ENCODE measurements around the gene ARHGEF16.
A peak's percentile ranks its signal among the peaks of the same experiment; 100 is the strongest.

ARHGEF16 gene

DNA sequence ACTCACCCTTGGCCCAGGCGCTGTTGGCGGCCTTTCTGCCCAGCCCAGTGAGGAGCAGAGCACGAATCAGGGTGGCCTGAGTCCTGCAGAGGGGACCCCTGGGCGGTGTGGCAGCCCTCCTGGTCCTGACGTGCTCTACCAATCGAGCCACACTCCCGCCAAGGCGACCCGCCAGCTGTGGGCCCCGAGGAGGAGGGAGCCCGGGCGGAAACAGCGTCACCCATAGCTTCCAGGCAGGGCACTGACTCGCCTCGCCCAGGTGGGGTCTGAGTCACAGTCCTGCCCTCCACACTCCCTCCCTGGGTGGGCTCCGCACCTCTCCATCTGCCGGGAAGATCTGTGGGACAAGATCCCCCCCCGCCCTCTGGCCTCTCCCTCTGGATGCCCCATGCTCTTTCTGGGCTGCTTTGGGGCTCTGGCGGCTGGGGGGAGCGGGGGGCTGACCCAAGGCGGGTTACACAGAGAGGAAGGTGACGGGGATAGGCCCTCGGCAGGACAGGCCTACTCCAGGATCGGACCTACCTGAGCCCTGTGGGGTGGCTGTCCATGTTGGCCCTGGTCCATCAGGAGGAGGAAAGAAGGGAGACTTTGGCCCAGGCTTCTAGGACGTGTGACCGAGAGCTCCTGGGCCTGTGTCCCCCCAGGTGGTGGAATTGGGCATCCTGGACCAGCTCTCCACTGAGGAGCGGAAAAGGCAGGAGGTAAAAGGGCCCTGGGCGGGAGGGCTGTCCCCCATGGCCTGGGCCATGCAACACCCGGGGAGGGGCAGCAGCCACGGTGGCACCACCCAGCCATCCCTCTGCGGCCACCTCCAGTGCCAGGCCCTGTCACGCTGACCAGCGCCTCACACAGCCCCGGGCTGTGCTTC is 14.0 kb downstream of the ARHGEF16 start:
- no peak for DNase-seq (ENCODE audit: low read depth)

DNA sequence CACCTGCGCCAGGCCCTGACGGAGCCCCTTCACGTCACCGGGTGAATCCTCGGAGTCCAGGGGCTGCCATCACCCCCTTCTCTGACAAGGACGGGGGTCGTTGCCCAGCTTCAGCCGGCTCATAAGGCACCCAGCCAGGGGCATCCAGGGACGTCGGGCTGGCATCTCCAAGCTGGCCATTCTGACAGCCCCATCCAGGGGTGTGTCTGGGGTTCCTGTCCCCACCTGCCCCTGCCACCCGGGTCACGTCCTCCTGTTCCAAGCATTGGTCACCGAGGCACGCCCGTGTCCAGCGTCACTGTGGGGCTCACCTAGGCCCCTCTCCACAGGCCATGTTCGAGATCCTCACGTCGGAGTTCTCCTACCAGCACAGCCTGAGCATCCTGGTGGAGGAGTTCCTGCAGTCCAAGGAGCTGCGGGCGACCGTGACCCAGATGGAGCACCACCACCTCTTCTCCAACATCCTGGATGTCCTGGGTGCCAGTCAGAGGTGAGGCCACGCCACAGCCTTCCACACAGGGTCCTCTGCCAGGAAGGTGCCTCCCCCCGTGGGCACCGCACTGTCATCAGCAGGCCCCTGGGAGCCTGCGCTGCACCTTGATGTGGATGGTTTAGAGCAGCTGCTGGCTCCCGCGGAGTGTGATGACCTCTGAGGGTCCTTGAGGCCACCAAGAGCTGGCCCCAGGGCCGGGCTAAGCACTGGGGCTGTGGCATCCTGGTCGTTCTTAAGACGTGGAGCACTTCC is 14.8 kb downstream of the ARHGEF16 start:
- no peak for DNase-seq (ENCODE audit: low read depth)

DNA sequence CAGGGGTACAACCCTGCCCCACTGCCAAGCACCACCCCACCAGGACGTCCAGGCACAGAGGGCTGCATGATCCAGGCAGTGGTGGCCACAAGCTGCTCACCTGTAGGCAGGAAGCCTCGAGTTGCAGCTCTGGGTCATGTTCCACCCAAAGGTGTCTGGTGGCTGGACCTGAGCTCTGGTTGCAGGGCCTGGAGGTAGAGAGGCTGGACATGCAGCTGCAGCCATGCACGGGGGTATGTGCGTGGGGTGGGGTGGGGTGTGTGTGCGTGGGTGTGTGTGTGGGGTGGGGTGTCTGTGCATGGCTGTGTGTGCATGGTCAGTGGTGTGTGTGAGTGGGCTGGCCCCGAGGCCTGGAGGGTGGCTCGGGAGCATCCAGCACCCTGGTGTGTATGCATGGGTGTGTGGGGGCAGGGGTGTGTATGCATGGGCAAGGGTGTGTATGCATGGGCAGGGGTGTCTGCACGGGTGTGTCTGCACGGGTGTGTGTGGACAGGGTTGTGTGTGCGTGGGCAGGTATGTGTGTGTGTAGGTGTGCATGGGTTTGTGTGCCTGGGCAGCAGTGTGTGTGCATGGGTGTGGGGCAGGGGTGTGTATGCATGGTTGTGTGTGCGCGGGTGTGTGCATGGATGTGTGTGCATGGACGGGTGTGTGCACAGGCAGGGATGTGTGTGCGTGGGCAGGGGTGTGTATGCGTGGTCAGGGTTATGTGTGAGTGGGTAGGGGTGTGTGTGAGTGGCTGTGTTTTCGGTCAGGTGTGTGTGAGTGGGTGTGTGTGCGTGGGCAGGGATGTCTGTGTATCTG is 15.6 kb downstream of the ARHGEF16 start:
- DNase-seq (ENCODE audit: low read depth) = no peak

DNA sequence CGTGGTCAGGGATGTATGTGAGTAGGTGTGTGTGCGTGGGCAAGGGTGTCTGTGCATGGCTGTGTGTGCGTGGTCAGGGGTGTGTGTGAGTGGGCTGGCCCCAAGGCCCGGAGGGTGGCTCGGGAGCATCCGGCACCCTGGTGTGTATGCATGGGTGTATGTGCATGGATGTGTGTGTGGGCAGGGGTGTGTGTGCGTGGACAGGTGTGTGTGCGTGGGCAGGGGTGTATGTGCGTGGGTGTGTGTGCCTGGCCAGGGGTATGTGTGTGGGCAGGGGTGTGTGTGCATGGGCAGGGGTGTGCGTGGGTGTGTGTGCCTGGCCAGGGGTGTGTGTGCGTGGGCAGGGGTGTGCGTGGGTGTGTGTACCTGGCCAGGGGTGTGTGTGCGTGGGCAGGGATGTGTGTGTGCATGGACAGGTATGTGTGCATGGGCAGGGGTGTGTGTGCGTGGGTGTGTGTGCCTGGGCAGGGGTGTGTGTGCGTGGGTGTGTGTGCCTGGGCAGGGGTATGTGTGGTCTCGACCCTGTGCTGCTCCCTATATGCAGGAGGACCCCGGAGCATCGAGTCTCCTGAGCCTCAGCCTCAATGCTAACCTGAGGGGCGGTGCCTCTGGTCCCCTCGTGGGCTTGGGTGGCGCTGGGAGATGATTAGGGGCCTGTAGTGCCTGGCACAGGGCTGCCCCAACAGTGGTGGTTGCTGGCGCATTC is 16.3 kb downstream of the ARHGEF16 start:
- DNase-seq (ENCODE audit: low read depth) = no peak

DNA sequence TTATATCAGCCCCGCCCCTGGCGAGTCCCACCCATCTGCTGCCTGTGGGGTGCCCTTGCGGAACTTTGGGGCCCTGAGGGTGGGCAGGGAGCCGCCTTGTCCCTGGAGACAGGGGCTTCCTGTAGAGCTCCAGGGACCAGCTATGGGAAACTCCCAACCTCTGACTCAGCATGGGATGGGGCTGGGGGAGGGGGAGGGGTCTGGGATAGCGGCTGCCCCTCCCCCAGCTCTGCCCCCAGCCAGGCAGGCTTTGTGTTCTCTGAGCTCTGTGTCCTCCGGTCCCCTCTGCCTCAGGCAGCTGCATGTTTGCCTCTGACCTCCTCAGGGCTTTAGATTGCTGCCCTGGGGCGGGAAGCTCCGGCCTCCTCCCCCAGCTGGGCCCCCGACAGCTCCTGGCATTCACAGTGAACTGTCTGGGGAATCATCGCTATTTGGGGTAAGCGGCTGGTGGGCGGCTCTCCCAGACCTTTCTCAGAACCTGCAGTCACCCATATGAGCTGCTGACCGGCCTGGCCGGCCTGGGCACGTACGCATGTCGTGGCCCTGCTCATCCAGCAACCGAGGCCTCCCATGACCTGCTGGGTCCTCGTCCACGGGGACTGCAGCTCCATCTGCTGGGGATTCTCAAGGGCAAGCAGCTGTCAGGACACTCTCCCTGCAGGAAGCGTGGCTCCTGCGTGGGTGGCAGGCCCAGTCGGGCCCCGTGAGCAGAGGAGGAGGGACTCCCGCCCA is 17.1 kb downstream of the ARHGEF16 start:
- peak; percentile 45 for DNase-seq (ENCODE audit: low read depth)

DNA sequence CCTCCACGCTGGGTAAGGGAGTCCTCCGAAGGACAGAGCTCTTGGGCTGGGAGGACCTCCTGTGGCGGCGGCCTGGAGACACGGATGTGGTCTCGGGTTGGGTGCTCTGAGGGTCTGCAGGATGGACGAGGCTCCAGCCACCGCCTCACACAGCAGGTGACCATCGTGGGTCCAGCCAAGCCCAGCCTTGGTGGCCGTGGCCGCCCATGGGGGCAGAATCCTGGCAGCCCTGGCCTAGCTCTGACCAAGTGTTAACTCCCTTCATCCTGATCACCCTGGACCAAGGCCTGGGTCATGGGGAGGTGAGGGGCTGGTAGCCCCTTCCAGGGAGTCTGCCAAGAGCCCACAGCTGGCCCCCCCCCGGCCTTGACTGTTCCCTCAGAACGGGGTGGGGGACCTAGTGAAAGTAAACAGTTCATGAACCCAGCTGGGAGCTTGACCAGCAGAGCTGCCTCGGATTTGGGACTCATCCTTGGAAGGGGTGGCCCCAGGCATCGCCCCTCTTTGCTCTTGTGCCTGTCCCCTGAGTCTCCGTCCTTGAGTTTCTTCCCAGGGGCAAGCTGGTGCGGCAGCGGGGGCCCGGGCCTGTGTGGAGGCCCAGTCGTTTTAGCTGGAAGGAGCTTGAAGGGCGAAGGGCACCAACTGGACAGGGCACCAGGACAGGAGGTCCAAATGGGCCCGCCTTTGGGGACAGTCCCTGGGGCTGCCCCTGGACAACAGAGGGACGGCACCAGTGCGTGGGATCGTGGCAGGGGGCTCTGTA is 17.8 kb downstream of the ARHGEF16 start:
- no peak for DNase-seq (ENCODE audit: low read depth)

DNA sequence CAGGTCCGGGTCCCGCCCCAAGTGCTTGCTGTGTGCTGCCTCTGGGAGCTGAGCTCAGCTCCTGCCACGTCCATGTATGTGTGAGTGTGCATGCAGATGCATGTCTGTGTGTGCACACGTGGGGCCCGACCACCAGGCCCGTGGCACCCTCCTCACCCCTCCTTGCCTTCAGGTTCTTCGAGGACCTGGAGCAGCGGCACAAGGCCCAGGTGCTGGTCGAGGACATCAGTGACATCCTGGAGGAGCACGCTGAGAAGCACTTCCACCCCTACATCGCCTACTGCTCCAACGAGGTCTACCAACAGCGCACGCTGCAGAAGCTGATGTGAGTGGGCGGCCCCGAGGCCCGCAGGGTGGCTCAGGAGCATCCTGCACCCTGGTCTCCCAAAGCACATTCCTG is 18.4 kb downstream of the ARHGEF16 start:
- DNase-seq (ENCODE audit: low read depth) = no peak

DNA sequence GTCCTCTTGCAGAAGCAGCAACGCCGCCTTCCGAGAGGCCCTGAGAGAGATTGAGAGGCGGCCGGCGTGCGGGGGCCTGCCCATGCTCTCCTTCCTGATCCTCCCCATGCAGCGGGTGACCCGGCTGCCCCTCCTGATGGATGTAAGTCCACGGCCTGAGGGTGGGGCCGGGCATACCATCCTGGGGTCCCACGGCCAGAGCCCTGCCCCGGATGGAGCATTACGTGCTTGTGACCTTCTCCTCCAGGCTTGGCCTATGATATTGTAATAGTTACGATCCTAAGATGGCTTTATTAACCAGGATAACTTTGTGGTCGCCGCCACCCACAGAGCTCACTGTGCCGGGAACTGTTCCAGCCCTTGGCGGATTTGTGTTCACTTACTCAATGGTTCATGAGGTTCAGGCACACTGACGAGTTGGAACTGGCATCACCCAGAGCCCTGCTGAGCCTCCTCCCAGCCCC is 18.9 kb downstream of the ARHGEF16 start:
- DNase-seq (ENCODE audit: low read depth) = peak; percentile 56

DNA sequence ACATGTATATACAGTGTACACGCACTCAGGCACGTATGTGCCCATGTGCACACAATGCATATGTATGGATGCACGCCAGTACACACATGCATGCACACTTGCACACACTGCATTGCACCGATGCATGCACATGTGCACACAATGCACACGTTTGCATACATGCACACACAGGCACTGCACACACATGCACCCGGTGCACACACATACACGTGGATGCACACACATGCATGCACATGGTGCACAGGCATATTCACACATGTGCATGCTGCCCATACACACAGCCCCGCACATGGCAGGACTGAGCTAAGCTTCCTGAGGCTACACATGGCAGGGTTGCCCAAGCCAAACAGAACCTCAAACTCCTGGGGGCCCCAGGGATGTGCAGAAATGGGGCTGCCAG is 19.6 kb downstream of the ARHGEF16 start:
- no peak for DNase-seq (ENCODE audit: low read depth)

DNA sequence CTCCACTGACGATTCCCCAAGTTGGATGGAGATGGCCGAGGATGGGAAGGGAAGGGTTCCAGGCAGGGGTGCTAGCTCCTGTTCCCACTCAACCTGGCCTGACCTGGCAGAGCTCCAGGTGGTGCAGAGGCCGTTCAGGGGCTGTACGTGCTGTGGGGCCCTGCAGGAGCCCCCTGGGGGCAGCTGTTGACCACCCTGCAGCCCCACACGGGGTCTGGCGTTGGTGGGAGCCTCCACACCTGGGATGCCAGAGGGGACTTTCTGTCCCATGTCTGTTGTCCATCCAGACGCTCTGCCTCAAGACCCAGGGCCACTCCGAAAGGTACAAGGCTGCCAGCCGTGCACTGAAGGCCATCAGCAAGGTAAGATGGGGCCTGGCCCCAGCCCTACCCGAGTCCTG is 20.0 kb downstream of the ARHGEF16 start:
- DNase-seq (ENCODE audit: low read depth) = no peak

DNA sequence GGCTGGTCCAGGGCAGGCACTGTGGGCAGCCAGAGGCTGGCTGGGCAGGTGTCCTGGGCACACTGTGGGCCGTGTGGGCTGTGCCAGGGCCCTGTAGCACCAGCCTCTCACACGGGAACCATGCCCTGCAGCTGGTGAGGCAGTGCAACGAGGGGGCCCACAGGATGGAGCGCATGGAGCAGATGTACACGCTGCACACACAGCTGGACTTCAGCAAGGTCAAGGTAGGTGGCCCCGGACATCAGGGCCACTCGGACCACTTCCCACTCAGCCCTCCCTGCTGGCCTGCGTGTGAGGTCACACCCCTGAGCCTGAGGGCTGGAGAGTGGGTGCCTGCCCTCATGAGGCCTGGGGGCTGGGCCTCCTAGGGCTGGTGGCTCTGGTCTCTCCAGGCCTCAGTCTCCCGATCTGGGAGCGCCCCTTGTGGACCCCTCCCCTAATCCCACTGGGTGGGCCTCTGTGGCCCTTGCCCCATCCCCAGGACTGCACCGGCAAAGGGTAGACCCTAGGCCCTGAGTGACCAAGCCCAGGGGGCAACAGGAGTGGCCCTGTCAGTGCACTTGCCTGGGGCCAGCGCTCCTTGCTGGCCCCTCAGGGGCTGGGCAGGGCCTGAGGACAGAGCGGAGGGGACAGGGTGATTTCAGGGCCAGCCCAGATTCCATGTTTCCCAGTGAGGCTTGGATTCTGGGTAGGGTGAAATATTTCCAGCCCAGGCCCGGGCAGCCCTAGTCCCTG is 21.5 kb downstream of the ARHGEF16 start:
- DNase-seq (ENCODE audit: low read depth) = no peak

DNA sequence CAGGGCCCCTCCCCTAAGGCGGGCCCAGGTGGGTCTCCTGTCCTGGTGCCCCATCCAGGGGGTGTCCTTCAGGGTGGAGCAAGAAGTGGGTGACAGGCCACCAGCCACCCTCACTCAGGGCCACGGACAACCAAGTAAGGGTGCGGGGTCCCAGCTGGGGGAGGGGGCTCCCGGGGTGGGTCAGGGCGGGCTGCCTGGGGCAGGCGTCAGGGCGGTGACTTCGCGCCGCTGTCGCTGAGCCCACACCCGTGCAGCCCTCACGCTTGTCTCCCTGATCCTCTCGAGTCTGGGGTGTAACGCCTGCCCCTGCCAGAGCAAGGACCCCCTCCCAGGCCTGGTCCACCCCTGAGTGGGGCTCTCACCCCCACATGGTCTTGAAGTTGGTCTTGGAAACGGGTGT is 22.2 kb downstream of the ARHGEF16 start:
- DNase-seq (ENCODE audit: low read depth) = no peak

DNA sequence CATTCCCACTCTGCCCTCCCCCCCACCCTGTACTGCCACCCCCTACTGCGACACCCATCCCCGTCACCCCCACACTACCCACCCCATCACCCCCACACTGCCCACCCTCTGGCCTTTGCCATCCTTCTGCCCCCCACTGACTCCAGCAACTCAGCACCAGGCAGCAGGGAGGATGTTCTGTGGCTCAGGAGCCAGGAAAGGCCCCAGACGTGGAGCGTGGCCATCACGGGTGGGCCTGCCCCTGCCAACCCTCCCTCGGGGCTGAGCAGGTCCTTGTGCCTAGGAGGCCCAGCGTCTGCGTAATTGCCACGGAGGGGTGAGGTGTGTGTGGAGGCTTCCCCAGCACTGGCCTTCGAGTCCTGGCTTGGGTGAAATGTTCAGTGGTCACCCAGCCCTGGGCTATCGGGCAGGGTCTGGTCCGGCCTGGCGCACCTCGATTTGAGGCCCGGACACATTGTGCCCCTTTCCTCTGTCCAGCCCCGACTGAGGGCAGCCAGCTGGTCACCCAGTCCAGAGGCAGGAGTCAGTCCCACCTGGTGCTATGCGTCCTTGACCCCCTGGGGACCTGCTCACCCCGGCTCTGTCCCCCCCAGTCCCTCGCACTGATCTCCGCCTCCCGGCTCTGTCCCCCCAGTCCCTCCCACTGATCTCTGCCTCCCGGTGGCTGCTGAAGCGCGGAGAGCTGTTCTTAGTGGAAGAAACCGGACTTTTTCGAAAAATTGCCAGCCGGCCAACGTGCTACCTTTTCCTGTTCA is 23.0 kb downstream of the ARHGEF16 start:
- no peak for DNase-seq (ENCODE audit: low read depth)

DNA sequence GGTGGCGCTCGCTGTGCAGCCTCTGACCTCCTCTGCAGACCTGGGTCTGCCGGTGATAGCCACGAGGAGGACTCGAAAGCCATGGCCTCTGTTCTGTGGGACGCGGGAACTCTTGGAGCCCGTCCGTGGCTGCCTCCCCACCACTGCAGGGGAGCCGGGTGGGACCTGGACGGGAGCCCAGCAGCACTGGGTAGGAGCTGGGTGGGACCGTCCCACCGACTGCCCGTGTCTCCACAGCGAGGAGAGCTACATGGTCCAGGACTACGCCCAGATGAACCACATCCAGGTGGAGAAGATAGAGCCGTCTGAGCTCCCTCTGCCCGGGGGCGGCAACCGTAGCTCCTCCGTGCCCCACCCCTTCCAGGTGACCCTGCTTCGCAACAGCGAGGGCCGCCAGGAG is 23.7 kb downstream of the ARHGEF16 start:
- DNase-seq (ENCODE audit: low read depth) = no peak

DNA sequence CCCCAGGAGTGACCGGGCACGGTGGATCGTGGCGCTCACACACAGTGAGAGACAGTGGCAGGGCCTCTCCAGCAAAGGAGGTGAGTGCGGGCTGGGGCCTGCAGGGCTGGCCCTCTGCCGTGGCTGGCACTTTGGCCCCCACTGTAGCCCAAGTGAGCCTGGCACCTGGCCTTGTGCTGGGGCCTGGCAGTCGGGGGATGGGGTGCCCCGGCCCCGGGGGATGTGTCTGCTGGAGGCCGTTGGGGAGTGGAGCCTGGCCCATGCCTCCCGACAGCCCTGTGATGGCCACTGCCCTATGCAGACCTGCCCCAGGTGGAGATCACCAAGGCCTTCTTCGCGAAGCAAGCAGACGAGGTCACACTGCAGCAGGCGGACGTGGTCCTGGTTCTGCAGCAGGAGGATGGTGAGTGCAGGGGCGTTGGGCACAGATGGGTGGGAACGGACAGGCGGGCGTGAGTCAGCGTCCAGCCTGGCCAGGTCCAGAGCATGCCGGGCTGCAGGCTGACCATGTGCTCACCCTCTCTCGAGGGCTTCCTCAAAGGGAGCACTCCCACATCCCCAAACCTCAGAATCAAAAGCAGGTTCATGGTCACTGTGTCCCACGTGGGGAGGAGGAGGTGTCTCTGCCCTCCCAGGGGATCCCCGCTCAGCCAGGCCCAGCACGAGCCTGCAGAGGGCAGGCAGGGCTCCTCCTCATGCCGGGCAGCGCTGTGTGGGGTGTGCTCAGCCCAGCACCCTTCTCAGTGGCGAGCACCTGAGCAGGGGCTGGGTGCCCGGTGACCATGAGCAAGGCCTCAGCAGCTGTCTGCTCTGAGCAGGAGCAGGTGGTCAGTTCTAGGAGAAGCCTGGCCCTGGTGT is 25.3 kb downstream of the ARHGEF16 start:
- no peak for DNase-seq (ENCODE audit: low read depth)

DNA sequence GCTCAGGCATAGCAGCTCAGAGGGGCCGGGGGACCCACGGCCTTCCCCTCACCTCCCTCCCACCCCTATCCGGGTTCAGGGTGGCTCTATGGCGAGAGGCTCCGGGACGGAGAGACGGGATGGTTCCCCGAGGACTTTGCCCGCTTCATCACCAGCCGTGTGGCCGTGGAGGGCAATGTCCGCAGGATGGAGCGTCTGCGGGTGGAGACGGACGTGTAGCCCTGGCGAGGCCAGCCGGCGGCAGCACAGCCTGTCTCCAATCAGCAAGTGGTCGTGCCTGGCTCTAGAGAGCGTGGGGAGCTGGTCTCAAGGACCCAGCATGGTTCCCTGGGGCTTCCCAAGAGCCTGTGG is 25.9 kb downstream of the ARHGEF16 start:
- DNase-seq (ENCODE audit: low read depth) = no peak

DNA sequence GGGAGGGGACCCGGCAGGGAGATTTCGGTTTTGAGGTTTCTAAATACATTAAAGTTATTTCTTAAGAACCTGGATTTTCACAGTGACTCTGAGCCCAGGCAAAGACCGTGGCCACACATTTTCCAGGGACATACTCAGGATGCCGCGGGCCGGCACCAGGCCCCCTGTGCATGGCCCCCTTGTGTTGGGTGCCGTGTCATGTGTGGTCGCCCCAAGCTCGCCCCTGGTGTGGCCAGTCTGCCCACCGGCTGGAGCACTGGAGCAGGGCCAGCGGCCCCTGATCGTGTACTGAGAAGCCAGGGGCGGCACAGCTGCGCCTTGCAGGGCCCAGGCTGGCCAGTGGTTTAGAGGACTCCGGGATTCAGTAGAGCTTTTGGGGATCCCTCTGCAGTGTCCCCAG is 26.6 kb downstream of the ARHGEF16 start:
- no peak for DNase-seq (ENCODE audit: low read depth)

DNA sequence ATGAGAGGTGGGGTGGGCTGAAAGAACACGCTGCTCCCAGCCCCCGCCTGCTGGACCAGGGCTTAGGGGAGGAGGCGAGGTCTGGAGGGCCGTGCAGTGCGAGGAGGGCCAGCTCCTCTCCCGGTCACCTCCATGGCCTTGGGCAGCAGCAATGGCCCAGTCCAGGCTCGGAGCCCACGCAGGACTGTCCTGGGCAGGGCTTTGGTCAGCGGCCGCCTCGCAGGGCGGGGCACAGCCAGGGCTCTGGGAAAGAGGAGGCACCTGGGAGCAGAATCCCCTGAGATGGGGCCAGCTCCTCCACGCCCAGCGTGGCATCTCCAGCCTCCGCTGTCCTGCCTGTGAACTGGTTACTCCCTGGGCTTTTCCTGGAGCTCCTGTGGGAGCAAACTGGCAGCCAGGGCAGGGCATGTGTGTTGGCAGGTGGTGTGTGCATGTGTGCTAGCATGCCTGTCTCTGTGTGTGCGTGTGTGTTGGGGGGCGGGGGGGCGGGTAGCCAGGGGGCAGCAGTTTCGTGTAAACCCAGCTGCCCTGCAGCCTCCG is 27.4 kb downstream of the ARHGEF16 start:
- DNase-seq (ENCODE audit: low read depth) = no peak

Measured in ELR (cell line).